HG03565 (cell line): Measurements from ENCODE around the gene SLC24A4.

Experiments used
- ATAC-seq: cut with Tn5 transposase; IDR thresholded peaks from one replicate; pipeline ENCODE4 v1.9.1; 2021; ENCODE audit warnings: mild to moderate bottlenecking, moderate library complexity; ENCODE audit not compliant: unreplicated experiment

SLC24A4 gene

DNA sequence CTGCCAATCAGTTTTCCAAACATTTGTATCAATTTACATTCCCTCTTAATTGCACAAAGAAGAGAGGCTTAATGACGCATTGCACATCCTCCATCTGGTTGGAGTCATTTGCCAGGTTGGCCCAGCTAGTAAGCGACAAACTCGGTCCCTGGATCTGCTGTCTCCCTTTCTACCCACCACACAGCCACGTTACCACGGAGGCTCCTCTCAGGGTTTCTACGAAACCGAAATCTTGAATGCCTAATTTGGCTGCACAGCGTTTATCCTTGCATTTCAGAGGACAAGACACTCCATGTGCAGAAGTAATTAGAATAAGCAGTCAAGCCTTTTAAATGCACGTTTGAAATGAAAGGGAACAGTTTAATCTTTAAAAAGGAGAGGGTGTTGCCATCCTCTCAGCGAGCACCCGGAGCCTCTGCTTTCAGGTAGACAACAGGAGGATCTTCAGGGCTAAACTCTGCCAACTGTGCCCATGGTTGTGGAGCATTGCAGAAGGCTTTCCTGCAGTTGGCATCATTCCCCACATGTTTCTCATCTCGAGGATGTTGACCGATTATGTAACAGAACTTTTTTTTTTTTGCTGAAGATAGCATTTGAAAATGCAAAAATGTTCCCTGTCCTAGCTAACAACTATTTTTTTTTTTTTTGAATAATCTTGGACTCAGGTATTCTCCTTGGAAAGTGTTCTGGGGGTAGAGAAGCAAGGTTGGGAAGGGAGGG is 37.8 kb downstream of the SLC24A4 start:
- ATAC-seq = no peak

DNA sequence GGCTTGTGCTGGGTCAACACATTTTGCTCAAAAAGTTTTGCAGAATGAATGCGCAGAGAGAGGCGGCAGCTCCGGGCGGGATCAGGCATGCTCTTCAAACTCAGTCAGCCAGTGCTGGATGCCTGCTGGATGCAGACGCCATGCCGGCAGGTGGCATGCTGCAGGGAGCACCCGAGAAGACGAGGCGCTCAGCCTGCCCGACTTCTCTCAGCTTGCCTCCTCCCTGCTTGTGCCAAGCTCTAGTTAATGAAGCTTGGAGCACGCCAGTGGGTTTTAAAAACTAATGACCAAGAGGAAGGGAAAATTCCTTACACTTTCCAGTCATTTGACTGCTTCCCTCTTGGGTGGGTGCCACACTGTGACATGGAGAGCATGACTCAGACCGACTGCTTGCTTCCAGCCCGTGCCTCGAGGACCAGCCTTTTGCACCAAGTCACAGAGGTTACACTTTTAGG is 39.8 kb downstream of the SLC24A4 start:
- no peak for ATAC-seq

DNA sequence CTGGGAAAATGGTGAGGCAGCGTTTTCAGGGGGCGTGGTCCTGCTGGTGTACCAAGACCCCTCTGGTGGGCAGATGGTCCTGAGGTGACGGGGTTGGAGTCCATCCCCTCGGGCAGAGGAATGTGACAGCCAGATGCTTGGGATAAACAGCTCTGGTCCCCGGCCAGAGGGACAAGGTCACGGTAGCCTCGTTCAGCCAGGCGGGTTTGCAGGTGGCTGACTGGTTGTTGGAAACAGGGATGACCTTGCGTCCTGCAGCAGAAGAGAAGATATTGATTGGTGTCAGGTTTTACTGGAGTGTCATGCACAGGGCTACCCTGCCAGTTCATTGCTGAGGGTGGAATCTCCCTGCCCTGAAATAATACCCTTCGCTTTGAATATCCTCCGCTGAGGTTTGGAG is 43.3 kb downstream of the SLC24A4 start:
- ATAC-seq = no peak

DNA sequence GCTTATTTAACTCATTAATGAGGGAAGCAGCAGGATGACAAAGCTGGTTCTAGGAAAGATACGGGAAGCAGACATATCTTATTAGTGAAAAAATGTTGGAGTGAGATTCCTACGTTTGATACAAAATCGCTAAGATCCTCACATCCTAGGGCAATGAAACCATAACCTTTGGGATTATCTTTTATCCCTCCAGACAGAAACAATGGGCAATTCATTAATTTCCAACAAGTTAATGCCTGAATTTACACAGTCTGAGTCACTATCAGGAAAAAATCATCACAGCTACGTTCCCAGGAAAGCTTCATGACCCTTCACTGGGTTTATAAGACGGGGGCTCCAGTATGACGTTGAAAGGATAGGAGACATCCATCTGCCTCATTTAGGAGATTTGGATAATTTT is 45.0 kb downstream of the SLC24A4 start:
- no peak for ATAC-seq

DNA sequence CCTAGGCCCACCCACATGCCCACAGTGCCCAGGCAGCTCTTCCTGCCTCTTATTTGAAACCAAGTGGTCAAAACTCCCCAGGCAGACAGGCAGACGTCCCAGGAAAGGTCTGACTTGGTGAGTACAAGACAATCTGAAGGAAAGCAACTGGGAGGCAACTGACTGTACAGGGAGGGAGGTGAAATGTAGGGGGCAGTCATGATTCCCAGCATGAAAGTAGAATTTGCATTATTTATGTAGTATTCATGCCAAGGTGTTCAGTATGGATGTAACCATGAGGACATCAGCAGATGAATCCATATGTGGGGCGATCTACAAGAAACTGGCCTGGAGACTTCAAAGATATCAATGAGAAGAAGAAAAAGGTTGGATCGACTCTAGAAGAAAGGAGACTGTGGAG is 46.1 kb downstream of the SLC24A4 start:
- ATAC-seq = no peak

DNA sequence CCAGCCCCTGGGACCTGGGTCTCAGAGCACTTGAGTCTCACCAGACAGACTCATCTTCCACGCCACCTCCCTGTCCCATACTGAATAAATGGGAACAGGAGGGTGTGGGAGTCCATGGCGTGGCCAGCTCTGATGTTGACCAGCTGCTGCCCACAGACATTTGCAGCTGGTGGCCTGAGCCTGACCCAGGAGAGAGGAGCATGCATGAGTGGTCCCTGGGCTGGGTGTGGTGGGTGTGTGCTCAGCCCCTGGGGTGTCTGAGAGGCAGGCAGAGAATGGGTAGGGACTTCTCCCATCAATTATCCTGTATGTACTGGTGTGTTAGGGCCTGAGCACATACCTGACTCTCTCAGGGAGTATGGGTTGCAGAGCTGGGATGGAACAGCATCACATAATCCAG is 49.3 kb downstream of the SLC24A4 start:
- ATAC-seq = no peak

DNA sequence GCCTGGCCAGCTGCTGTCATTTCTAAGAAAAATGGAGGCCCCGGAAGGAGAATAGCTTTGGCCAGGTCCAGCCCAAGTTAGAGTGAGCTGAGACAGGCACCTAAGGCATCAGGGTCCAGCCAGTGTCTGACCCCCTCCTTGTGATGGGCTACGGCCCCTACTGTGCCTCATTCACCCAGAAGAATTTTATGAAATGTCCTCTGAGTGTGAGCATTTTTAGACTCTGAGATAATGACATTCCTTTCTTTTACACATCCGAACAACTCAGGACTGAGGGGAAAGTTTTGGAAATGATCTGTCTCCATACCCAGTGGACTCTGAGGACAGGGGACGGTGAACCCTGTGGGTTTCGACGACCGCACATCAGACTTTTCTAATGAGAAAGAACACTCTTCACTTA is 50.4 kb downstream of the SLC24A4 start:
- ATAC-seq = no peak

DNA sequence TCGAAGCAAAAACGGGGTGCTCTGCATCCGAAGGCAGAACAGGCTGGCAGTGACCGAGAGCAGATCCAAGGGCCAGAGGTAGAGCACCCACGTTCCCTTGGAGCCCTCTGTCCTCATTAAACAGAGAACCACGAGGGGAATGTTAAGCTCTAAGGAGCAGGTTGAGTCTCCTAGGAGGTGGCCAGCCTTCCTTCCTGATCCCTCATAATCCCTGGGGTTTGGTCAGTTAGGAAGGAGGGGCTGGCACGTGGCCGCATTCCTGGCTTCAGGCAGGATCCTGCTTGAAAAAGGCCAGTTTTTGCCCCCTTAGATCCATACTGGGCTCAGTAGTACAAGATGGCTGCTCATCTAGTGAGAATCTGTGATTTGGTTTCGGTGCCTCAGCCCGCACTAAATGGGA is 57.2 kb downstream of the SLC24A4 start:
- no peak for ATAC-seq

DNA sequence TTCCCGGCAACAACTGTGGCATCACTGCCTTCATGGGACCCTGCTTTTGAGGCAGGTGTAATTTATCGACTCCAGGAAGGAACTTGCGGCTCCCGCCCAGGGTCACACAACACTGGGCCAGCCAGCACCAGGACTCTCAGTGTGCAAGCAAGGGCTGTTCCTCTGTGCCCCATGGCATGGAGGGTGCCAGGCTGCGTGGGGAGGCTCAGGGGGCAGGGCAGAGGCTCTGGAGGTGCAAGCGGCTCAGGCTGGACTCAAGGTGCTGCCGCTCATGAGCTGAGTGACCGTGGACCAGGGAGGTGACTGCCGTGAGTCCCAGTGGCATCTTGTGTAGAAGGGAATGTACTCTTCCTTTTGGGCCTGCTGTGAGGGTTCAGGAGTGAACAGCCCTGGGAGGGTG is 57.6 kb downstream of the SLC24A4 start:
- ATAC-seq = no peak

DNA sequence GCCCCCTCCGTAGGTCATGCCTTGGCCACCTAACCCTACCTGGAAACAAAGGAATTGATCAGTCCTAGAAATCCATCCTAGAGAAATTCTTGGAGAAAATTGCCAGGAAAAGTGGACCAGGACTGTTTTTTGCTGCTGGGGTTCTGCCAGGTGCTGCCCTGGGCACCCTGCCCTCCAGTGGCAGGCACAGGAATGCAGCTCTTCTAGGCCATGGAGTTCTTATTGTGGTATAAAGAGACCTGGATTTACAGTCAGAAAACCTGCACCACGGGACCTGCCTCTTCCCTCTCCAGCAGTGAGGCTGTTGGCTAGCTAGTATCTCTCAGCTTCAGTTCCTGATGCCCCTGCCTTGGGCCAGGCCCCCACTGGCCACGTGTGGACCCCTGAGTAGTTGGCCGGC is 59.7 kb downstream of the SLC24A4 start:
- no peak for ATAC-seq

DNA sequence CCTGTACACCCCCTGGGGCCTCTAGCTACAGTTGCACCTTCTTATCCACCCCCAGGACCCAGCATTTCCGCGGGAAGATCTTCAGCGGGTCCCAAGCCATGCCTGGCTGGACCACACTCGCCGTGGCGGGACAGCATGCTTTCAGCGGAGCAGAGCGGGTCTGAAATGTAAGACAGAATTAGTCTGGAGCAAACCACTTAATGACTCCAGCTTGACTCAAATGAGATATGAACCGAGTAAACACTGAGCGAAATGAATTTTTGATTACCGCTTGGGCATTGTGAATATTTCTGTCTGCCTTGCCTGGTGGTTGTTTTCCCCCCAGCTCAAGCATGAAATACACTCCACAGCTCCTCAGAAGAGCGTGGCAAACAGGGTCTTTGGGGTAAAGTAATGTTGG is 60.8 kb downstream of the SLC24A4 start:
- ATAC-seq = no peak

DNA sequence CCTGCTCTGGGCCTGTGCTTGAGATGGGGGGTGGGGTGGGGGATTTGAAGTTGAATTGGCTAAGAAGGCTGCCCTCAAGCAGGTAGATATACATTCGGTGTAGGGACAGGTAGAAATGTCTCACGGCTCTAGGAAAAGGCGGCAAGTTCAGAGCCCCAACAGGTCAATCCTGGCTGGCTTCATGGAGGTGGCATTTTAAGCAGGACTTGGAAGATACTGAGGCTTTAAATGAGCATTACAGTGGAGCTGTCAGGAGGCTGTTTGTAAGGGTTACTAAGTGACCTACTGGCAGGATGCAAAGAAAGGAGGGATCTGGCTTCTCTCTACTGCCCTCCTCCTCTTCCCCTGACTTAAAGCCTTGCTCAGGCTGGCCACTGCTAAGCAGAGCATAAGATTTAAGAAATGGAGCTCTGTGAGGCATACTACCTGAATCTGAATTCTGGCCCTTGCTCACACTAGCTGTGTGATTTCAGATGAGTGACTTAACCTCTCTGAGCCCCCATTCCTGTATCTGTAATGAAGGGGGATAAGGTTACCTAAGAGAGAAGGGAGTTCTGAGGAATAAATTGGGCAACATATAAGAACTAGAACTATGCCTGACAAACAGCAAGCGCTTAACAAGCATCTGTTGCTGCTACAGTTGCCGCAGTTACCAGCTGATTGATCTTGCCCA is 61.6 kb downstream of the SLC24A4 start:
- ATAC-seq = no peak

DNA sequence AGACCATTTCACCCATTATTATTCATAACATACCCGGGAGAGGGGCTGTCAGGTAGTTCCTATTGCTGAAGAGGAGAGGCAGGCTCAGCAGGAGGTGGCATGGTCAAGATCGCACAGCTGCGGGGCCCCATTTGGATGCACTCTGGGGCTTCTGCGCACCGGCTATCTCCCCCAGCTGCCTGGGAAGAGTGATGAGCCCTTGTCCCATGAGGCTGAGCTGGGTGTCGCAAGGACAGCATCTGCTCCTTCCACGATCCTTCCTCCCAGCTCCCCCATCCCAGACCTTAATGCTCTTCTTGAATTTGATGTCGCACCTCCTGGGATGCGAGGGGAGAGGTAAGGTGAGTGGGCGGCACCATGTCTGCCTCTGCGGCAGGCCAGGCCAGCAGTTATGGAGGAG is 62.6 kb downstream of the SLC24A4 start:
- ATAC-seq = no peak

DNA sequence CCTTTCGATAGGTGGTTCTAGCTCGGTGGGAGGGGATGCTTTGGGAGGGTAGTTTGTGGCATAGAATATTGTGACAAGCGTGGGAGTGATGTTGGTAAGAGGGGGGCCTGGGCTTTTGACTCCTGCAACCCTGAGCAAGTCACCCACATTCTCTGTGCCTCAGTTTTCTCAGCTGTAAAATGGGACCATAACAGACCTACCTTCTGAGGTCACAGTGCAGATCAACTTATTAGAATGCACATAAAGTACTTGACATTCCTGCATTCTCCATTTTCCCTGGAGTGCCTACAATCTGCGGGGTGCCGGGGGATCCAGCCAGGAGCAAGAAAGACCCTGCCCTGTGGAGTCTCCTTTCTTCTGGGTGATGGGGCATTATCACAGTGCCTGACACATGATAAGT is 63.2 kb downstream of the SLC24A4 start:
- no peak for ATAC-seq

DNA sequence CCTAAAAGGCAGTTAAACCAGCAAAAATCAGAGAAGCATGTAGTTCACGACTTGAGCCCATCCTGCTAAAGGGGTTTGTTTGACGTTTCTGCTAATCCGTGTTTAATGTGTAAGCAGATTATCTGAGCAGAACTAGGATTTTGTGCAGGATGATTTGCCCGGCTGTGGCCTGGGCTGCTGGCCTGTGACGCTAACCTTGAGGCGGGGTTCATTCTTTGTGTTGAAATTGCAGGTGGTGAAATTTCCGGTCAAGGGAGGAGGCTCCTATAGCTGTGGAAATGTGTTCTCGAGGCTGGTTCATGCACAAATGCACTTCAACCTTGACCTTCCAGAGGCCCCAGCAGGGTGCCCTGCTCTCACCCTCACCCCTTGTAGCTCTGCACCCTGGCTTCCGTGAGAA is 63.7 kb downstream of the SLC24A4 start:
- ATAC-seq = no peak

DNA sequence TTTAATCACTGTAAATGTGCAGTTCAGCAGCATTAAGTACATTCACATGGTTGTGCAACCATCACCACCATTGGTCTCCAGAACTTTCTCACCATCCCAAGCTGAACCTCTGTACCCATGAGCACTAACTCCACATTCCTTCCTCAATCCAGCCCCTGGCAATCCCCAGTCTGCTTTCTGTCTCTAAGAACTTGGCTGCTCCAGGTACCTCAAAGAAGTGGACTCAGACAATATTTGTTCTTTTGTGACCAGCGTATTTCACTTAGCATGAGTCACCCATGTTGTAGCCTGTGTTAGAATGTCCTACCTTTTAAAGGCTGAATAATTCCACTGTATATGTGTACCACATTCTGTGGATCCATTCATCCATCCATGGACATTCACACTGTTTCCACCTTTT is 64.6 kb downstream of the SLC24A4 start:
- no peak for ATAC-seq

DNA sequence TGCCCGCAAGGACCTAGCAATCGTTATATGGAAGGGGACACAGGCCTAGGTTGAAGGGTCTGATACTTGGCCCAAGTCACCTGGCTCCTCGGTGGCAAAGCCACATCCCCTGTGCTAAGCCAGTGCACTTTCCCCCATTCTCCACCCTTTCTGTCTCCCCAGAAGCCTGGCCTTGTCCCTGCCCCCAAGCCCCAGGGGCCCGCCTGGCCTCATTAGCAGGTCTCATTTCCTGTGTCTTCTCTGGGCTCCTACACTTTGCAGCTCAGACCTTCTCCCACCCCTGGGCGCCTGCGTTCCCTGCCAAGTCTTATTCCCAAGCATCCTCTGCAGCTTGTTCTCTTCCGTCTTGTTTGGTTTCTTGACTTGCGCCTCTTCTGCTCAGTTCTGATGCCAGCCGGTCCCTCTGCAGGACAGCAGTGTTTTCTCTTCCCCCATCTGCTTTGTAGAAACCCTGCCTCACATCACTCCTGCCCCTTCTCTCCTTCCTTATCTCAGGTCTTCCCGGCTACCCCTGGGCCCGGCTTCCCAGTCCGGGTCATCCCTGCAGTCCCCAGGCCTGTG is 66.7 kb downstream of the SLC24A4 start:
- no peak for ATAC-seq

DNA sequence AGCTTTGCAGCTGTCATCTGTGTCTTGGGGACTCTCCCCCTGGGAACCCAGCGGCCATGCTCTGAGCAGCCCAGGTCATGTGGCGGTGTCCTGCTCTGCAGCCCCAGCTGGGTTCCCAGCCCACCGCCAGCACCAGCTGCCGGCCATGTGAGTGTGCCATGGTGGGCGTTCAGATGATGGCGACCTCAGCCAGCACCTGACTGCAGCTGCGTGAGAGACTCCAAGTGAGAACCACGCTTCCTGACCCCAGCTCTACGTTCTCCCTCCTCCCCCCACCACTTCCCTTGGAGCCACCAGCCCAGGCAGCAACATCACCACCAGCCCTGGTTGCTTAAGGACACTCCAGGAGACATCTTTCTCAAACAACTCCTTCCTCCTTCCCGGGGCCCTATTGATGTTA is 68.8 kb downstream of the SLC24A4 start:
- ATAC-seq = no peak

DNA sequence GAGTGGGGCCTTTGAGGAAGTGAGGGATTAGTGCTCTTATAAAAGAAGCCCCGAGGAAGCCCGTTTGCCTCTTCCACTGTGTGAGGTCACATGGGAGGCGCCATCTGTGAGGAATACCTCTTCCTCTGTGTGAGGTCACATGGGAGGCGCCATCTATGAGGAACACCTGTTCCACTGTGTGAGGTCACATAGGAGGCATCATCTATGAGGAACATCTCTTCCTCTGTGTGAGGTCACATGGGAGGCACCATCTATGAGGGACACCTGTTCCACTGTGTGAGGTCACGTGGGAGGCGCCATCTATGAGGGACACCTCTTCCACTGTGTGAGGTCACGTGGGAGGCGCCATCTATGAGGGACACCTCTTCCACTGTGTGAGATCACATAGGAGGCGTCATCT is 69.7 kb downstream of the SLC24A4 start:
- no peak for ATAC-seq

DNA sequence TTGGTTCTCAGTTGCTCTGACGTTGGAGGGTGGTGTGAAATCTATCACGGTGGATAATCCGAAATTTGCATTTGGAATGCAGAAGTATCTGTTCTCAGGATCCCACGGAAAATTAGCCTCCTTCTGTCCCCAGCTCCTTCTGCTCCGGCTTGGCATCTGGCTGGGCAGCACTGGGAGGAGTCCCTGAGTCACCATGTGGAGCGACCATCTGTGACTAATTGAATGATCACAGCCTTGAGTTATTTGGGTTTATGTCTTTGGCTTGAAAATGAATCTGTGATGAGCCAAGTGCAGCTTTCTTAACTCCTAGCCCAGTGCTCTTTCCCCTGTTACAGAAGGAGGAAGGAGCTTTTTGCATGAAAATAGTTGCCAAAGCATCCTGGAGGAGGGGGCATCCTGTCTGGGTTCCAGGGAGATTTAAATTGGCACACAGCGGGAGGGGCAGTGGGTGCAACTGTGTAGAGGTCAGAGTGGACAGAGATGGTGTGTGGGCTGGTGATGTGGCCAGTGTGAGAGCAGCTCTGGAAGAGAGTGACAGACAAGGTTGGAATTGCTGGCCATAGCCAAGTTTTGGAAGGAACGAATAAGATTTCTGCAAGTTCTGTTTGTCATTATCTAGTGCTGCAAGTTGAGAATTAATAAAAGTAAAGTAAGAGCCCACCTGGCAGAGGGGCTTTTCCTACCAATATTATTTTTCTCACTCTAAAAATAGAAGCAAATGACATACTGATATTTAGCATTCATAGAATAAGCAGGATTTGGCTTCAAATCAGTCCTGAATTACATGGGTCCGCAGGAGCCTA is 74.4 kb downstream of the SLC24A4 start:
- ATAC-seq = no peak

DNA sequence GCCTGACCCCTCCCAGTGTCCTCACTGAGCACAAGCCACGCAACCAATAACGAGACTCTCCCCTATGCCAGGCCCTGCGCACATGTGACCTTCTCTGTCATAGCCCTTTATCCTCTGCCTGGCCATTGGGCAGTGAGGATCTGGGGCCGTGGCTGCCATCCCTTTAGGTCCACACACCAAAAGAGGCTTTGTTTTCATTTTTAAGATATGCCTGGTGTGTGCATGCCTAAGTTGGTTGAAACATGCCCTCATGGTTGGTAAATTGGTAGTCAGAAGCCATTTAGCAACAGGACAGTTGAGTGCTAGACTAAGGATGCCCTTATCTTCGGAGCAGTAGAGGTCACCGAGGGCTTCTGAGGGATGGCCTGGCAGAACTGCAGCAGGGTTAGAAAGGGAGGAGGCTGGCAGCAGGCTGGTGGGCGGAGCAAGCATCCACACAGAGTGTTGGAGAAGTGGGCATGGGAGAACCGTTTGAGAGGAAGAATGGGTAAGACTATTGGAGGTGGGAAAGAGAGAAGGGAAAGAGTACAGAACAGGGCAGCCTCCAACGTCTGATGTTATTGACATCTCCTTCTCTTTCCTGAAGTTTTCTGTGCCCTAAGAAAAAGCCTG is 75.1 kb downstream of the SLC24A4 start:
- no peak for ATAC-seq
